Neural progenitor cell (in vitro differentiated cells): ENCODE data around the gene RNF220. TPM values are rescaled to one million over a fixed set of nuclear protein-coding genes. Genes with fewer than 3 reads are reported as not detected.

Source experiments
- DNase-seq: peaks from one replicate; pipeline ENCODE4 v3.0.0-alpha.2; 2016; ENCODE audit warnings: low spot score
- H2AFZ ChIP-seq: fragments of 200-600 bp; sonication (generic); replicated peaks from 2 replicates; pipeline ENCODE4 v1.6.1; 2016; ENCODE audit warnings: antibody characterized with exemption
- H3F3A ChIP-seq: fragments of 200-600 bp; sonication (generic); 2 replicates; pipeline ENCODE4 v1.6.1; 2016; ENCODE audit warnings: antibody characterized with exemption, low read depth
- H3K27ac ChIP-seq: fragments of 200-600 bp; sonication (generic); 2 replicates; pipeline ENCODE4 v1.5.1; 2016; ENCODE audit warnings: mild to moderate bottlenecking
- H3K27me3 ChIP-seq: fragments of 200-600 bp; sonication (generic); 2 replicates; pipeline ENCODE4 v1.6.1; 2016; ENCODE audit warnings: mild to moderate bottlenecking, moderate library complexity
- H3K36me3 ChIP-seq: fragments of 200-600 bp; sonication (generic); 2 replicates; pipeline ENCODE4 v1.5.1; 2016
- H3K4me1 ChIP-seq: fragments of 200-600 bp; sonication (generic); 2 replicates; pipeline ENCODE4 v1.6.1; 2016; ENCODE audit warnings: mixed run types
- H3K4me2 ChIP-seq: fragments of 200-600 bp; sonication (generic); 2 replicates; pipeline ENCODE4 v1.6.1; 2016
- H3K4me3 ChIP-seq: fragments of 200-600 bp; sonication (generic); 2 replicates; pipeline ENCODE4 v1.5.1; 2016
- H3K79me2 ChIP-seq: fragments of 200-600 bp; sonication (generic); 2 replicates; pipeline ENCODE4 v1.6.1; 2016; ENCODE audit warnings: low read depth
- H3K9ac ChIP-seq: fragments of 200-600 bp; sonication (generic); 2 replicates; pipeline ENCODE4 v1.6.1; 2016
- H3K9me3 ChIP-seq: fragments of 200-600 bp; sonication (generic); 2 replicates; pipeline ENCODE4 v1.5.1; 2016; ENCODE audit warnings: low read depth
- H4K20me1 ChIP-seq: fragments of 200-600 bp; sonication (generic); 2 replicates; pipeline ENCODE4 v1.6.1; 2016; ENCODE audit warnings: low read depth
- H3K27ac Mint-ChIP-seq: 3 replicates; pipeline ENCODE4 v1.8.0; 2021; ENCODE audit warnings: mixed read lengths
- H3K27me3 Mint-ChIP-seq: 2 replicates; pipeline ENCODE4 v1.8.0; 2022; ENCODE audit warnings: low read depth, mild to moderate bottlenecking, inconsistent platforms, moderate library complexity, mixed read lengths; ENCODE audit not compliant: insufficient read depth
- H3K36me3 Mint-ChIP-seq: 3 replicates; pipeline ENCODE4 v1.8.0; 2021; ENCODE audit warnings: mixed read lengths
- H3K4me1 Mint-ChIP-seq: 3 replicates; pipeline ENCODE4 v1.8.0; 2021; ENCODE audit warnings: mixed read lengths
- H3K4me3 Mint-ChIP-seq: 3 replicates; pipeline ENCODE4 v1.8.0; 2021; ENCODE audit warnings: mild to moderate bottlenecking, moderate library complexity, mixed read lengths
- H3K9me3 Mint-ChIP-seq: 3 replicates; pipeline ENCODE4 v1.8.0; 2020; ENCODE audit warnings: mixed read lengths
- CTCF ChIP-seq: fragments of 200-600 bp; sonication (generic); IDR thresholded peaks from 2 replicates; pipeline ENCODE4 v1.5.1; 2017; ENCODE audit warnings: antibody characterized with exemption, mild to moderate bottlenecking
- EZH2 ChIP-seq: fragments of 200-600 bp; sonication (generic); IDR thresholded peaks from 2 replicates; pipeline ENCODE4 v1.6.1; 2017; ENCODE audit warnings: antibody characterized with exemption, mild to moderate bottlenecking, moderate library complexity
- EZH2phosphoT487 ChIP-seq: fragments of 200-600 bp; sonication (generic); IDR thresholded peaks from 2 replicates; pipeline ENCODE4 v1.6.1; 2017; ENCODE audit warnings: antibody characterized with exemption
- total RNA-seq: library from RNA; depleted of rRNA; stranded (reverse); fragments of >200 nt; gene quantifications from 2 replicates; pipeline ENCODE4 v1.2.3, GENCODE V29; 2015; ENCODE audit warnings: low replicate concordance

RNF220 gene
- total RNA-seq, 1 donor from 2014 or later, result 93.8 TPM

GRCh38 chr1:44642255-44642654, 237.2 kb downstream of the RNF220 start:
- Mint-ChIP-seq H3K9me3 (no peaks in the 10 kb centered on the region), H3K4me3 (no peak overlapping the region), H3K36me3 (peaks cover 42% of the 10 kb centered on the region), H3K27me3 (peaks cover 14% of the 10 kb centered on the region), H3K4me1 (peaks cover 33% of the 10 kb centered on the region), H3K27ac (no peak overlapping the region)
- Histone ChIP-seq H3K27me3 (no peaks in the 10 kb centered on the region), H3K4me2 (no peak overlapping the region), H2AFZ (no peak overlapping the region), H3K9ac (no peak overlapping the region), H3K4me1 (peaks cover 19% of the 10 kb centered on the region), H3K4me3 (no peak overlapping the region), H3K36me3 (no peaks in the 10 kb centered on the region), H4K20me1 (peaks cover 77% of the 10 kb centered on the region), H3F3A (peaks cover 14% of the 10 kb centered on the region), H3K79me2 (peaks cover 18% of the 10 kb centered on the region), H3K27ac (no peak overlapping the region), H3K9me3 (no peaks in the 10 kb centered on the region)
- no peak for DNase-seq
- TF ChIP-seq CTCF (no peak), EZH2 (no peak), EZH2phosphoT487 (no peak)

- Histone ChIP-seq H3K9me3 (no peaks in the 10 kb centered on the region), H3K4me2 (no peak overlapping the region), H2AFZ (no peak overlapping the region), H3K4me1 (peaks cover 14% of the 10 kb centered on the region), H3K4me3 (no peak overlapping the region), H4K20me1 (peaks cover 77% of the 10 kb centered on the region), H3K27me3 (no peaks in the 10 kb centered on the region), H3K27ac (no peak overlapping the region), H3K9ac (no peak overlapping the region), H3K79me2 (peaks cover 18% of the 10 kb centered on the region), H3F3A (peaks cover 7% of the 10 kb centered on the region), H3K36me3 (no peaks in the 10 kb centered on the region)
- Mint-ChIP-seq H3K4me1 (peaks cover 30% of the 10 kb centered on the region), H3K4me3 (no peak overlapping the region), H3K27ac (no peak overlapping the region), H3K9me3 (no peaks in the 10 kb centered on the region), H3K36me3 (peaks cover 45% of the 10 kb centered on the region), H3K27me3 (peaks cover 11% of the 10 kb centered on the region)
- TF ChIP-seq EZH2, result no peak
- TF ChIP-seq EZH2phosphoT487, result no peak
- no peak for TF ChIP-seq CTCF
- DNase-seq, result no peak
These were observed 237.9 kb downstream of the RNF220 start for GRCh38 chr1:44642925-44643324.

DNA sequence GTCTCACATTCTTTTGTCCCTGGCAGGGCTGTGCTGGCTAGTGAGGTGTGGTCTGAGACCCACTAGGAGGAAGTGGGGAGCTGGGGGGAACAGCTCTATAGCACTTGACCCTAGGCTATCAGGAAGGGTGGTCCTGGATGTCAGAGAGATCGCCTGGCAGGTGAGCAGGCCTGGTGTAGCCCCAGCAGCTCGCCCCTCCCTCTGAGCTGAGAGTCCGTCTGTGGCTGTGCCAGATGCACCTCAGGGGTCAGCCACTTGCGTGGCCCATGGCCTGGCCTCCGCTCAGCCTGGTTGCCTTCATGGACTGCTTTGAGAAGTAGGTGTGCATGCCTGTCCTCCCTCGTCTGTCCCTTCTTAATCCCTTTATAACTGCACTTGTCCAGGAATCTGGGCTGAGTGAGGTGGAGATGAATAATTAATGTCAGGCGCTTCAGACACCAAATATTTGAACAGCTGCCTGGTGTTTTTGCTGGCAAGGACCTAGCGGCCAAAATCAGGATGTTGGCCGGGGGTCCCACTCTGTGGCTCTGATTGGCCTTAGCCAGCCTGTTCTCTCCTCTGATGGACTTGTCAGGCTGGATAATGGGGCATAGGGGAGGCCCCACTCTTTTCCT, 238.8 kb downstream of the RNF220 start:
- H3K9me3 Mint-ChIP-seq, result no peaks in the 10 kb centered on the region
- Histone ChIP-seq H3K4me2 (no peak overlapping the region), H2AFZ (no peak overlapping the region), H3K36me3 (no peaks in the 10 kb centered on the region), H3K9me3 (no peaks in the 10 kb centered on the region), H3K4me1 (peaks cover 5% of the 10 kb centered on the region), H3K79me2 (peaks cover 18% of the 10 kb centered on the region), H3K27me3 (no peaks in the 10 kb centered on the region), H3K9ac (no peak overlapping the region), H4K20me1 (peaks cover 77% of the 10 kb centered on the region), H3F3A (no peaks in the 10 kb centered on the region), H3K27ac (no peak overlapping the region), H3K4me3 (no peak overlapping the region)
- no peak overlapping the region for H3K4me3 Mint-ChIP-seq
- DNase-seq, result no peak
- H3K27me3 Mint-ChIP-seq, result peaks cover 11% of the 10 kb centered on the region
- peaks cover 27% of the 10 kb centered on the region for H3K4me1 Mint-ChIP-seq
- TF ChIP-seq EZH2 (no peak), EZH2phosphoT487 (no peak), CTCF (no peak)
- peaks cover 43% of the 10 kb centered on the region for H3K36me3 Mint-ChIP-seq
- H3K27ac Mint-ChIP-seq, result no peak overlapping the region
